Left colon (tissue), 2 donors: ENCODE data around the gene RFTN1. TPM values are rescaled to one million over a fixed set of nuclear protein-coding genes. Genes with fewer than 3 reads are reported as not detected.

Experiments used
- ATAC-seq: fragments of 200-7000 bp; cut with Tn5 transposase; one replicate; pipeline ENCODE4 v1.9.1; 2020; ENCODE audit warnings: mild to moderate bottlenecking, moderate library complexity
- DNase-seq, 2 donors: peaks; one replicate each; pipeline ENCODE4 v3.0.0-alpha.2; 2020
- intact Hi-C, 2 donors: fragments of 100-400 bp; cut with DNase I in 1 of 2; cut with micrococcal nuclease in 1 of 2; formaldehyde crosslinking; loops; one replicate each; pipeline versions ENCODE4 v1.11.2 to v1.14.0; 2022; cut with DNase I, micrococcal nuclease
- total RNA-seq, 2 donors: library from RNA; stranded (reverse); fragmentation: NEBNext Ultra II Directional; extraction: Animal tissue kit (Norgen Biotek cat#: 25700); gene quantifications; one replicate each; pipeline ENCODE4 v1.2.1, GENCODE V29; 2021
- donor health status: DM: no; HTN: no; CAD: no.
- donor health status: DM: yes; HTN: yes; CAD: no.

Gene RFTN1
- total RNA-seq, 2 donors from 2014 or later = 5.3 to 10.0 TPM

DNA sequence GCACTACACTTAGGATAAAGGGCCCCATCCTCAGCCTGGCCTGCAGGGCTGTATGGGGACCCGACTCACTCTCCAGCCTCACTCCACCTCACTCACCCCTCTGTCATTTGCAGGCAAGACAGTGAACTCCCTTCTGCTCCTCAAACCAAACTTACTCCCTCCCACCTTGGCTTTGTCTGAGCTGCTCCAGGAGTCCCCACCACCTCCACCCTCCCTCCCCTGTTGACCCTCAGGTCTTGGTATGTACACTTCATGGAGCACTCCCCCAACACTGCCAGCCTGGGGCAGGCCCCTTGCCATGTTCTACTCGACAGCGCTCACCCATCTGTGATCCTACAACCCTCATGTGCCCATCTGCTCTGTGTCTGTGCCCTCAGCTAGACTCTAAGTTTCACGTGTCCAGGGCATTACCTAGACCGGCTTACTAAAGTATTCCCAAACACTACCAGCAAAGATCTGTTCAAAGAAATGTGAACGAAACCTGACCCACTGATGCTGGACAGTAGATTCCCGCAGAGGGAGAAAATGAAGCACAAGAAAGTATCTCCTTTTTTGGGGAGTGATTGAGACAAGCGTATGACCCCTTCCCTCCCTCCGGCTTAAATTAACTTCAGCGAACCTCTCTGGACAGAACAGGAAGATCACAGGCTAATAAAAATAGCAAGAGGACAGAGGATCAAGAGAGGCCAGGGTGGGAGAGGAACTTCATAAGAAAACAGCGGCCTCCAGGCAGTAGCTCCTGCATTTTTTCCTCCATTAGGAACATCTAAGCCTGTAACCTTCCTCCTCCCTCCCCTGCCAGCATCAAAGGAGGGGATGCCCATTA is 113.2 kb downstream of the RFTN1 start:
- no peak for ATAC-seq
- intact Hi-C loops = no loop called here
- DNase-seq = no peak

- intact Hi-C loops = no loop called here
- DNase-seq = no peak
- no peak for ATAC-seq
Measured at GRCh38 chr3:16399473-16399872, 114.0 kb downstream of the RFTN1 start.

DNA sequence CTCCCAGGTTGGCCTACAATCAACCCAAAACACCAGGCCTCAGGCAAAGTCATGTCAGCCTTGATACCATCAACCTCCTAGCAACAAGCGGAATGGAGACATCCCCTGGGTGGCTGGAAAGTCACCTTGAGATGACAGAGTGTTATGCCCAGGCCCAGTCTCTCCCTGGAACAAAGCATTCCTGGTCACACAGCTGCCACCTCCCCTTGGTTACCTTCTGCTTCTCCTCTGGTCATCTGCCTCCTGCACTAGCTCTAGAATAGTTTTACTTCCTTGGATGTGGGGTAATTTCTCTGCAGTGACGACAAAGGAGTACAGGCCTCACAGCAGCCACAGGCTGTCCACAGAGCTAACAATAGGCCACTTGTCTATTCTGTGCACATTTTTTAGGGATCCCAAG is 114.9 kb downstream of the RFTN1 start:
- no peak for ATAC-seq
- intact Hi-C loops = no loop called here
- no peak for DNase-seq

GRCh38 chr3:16396202-16396601 is 117.3 kb downstream of the RFTN1 start:
- ATAC-seq = no peak
- intact Hi-C loops = no loop called here
- no peak for DNase-seq

DNA sequence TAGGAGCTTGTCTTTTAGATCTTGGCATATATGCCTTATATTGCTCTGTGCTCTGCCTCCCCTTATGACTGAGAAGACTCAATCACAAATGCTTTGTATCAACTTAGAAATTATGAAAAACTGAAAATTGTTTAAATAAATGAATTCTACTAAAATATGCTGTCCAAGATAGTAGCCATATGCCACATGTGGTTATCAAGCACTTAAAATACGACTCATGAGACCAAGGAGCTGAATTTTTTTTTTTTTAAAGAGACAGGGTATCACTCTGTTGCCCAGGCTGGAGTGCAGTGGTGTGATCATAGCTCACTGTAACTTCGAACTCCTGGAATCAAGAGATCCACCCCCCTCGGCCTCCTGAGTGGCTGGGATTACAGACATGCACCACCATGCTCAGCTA is 118.3 kb downstream of the RFTN1 start:
- intact Hi-C loops = no loop called here
- no peak for DNase-seq
- no peak for ATAC-seq

GRCh38 chr3:16394639-16395038 is 118.9 kb downstream of the RFTN1 start:
- intact Hi-C loops = no loop called here
- no peak for ATAC-seq
- no peak for DNase-seq

DNA sequence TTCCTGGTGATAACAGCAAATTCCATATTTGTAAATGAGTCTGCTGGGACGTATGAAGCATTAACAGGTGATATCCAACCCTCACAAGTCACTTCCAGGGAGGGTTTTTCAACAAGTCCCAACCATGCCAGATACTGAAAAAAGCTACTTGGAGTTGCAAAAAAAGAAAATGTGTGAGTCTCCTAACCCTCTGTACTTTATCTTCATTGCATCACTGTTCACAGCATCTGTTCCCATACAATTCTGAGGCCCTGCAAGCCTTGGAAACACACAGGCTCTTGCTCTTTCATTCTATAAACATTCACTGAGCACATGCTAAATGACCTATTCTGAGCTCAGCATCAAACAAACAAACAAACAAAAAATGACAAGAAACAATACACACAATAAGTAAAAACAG is 120.8 kb downstream of the RFTN1 start:
- intact Hi-C loops = no loop called here
- DNase-seq (no peak), ATAC-seq (no peak)

DNA sequence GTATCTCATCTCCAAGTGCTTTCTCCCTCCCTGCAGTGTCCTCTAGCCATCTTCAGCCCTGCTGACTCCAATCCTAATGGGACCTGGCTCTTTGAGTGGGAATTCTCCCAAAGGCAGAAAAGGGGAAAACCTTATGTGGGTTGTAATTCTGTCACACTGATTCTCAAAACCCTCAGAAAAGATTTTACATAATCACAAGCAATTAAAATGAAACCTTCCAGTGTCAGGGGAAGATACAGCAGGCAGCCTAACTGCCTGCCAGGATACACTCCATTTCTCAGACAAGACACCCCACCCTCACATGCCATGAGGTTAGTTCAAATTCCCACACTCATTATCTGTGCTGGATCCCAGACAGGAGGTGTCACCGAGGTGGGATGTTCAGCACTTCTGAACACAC is 121.4 kb downstream of the RFTN1 start:
- ATAC-seq (no peak), DNase-seq (no peak)
- intact Hi-C loops = no loop called here

- no peak for ATAC-seq
- no peak for DNase-seq
- intact Hi-C loops = no loop called here
Measured at GRCh38 chr3:16390581-16390980, 122.9 kb downstream of the RFTN1 start.

- ATAC-seq (no peak), DNase-seq (no peak)
- intact Hi-C loops = no loop called here
Measured at GRCh38 chr3:16388850-16389441, 124.6 kb downstream of the RFTN1 start.

- DNase-seq (no peak), ATAC-seq (no peak)
- intact Hi-C loops = no loop called here
Measured at GRCh38 chr3:16386561-16386960, 126.9 kb downstream of the RFTN1 start.

DNA sequence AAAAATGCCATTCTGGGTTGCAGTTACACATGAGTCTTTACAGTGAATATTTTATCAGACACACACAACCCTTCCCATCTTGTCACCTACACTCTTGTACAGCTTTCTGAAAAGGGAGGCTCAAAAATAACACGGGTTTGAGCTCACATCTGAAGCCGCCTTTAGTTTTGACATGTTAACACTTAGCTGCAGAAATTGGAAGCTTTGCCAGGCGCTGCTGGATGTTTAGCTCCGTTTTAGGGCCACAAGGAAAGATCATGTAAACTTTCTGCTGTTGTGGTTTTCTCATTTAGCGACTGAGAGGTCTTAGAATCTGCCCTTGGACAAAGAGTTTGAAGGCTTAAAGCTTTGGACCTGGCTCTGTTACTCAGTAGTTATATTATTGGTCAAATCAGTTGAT is 128.3 kb downstream of the RFTN1 start:
- ATAC-seq (no peak), DNase-seq (no peak)
- intact Hi-C loops = no loop called here

DNA sequence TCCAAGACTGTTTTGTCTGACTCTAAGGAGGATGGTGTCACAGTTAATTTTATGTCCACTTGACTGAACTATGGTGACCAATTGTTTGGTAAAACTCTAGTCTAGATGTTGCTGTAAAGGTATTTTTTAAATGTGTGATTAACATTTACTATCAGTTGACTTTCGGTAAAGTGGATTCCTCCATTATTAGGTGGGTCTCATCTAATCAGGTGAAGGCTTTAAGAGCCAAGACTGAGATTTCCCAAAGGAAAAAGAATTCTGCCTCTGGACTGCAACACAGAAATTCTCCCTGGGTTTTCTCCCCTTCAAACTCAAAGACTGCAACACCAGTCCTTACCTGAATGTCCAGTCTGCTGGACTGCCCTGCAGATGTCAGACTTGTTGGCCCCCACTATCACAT is 129.6 kb downstream of the RFTN1 start:
- intact Hi-C loops = no loop called here
- ATAC-seq (no peak), DNase-seq (no peak)

DNA sequence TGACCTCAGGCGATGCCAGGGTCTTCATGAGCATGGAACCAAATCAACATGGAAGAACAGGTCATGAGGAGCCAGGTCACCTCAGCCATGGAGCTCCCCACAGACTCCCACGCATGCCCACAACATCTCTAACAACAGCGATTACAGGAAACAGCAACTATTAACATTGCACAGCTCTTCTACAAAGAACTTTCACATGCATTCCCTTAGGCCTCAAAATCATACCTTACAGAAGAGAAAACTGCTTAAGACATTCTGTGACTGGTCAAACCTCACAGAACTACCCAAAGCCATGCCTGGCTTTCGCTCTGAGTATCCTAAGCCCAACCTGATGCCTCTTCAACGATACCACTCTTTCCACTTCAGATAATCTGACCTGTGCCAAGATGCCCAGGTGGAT is 130.7 kb downstream of the RFTN1 start:
- no peak for DNase-seq
- no peak for ATAC-seq
- intact Hi-C loops = no loop called here

DNA sequence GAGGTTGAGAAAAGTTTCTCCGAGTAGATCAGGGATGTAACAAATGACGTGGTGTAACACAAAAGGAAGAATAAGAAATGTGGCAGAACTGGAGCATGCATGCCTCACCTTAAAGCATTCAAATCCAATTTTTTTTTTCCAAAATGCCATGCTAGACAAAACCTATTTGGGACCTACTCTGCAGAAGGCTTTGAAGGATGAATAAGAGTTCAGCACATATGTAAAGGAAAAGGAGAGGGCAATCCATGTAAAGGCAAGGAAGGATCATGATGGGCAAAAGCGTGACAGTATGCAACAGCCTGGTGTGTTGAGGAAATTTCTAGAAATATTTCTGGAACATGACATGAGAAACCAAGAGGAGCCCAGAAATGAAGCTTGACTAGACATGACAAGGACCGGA is 132.1 kb downstream of the RFTN1 start:
- DNase-seq = no peak
- no peak for ATAC-seq
- intact Hi-C loops = no loop called here

- intact Hi-C loops = no loop called here
- no peak for ATAC-seq
- no peak for DNase-seq
Measured at GRCh38 chr3:16380421-16380820, 133.1 kb downstream of the RFTN1 start.

GRCh38 chr3:16379838-16380237 is 133.7 kb downstream of the RFTN1 start:
- intact Hi-C loops = no loop called here
- DNase-seq = no peak
- no peak for ATAC-seq

DNA sequence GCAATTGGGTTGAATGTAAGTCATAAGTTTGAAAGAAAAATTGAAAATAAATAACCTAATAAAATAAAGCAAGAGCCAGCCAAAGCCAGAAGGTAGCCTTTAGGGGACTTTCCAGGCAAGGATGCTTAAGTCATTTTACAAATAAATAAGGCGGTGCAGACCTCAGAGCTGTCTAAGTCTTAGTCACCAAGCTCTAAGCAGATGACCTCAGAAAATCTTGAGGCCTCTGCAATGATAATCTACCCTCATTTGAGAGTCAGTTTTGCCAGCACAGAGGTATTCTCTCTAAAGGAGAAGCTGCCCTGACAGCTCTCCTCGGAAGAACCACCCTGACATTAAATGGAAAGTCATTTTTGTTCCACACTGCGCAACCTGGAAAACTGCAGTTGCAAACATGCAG is 134.6 kb downstream of the RFTN1 start:
- no peak for DNase-seq
- no peak for ATAC-seq
- intact Hi-C loops = no loop called here

GRCh38 chr3:16378415-16378814 is 135.1 kb downstream of the RFTN1 start:
- DNase-seq = no peak
- intact Hi-C loops = no loop called here
- ATAC-seq = no peak

DNA sequence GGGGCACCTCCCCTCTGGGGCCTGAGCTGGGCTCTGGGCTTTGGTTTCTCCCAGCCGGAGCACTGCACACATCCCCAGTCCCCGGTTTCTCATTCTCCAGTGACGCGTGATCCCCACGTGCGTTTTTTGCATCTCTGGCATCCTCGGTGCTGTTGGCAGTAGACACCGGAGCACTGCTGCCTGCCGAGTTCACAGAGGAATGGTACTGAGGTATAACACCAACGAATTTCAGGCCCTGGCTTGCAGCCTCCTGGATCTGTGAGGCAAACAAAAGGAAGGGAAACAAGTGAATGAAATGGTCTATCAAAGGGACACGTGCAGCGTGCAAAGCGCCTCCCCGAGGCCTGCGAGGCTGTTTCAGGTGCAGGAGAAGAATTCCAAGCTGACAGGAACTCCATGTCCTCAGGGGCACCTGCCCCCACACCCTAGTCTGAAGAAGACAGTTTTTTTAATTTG is 135.6 kb downstream of the RFTN1 start:
- ATAC-seq = no peak
- no peak for DNase-seq
- intact Hi-C loops = no loop called here

DNA sequence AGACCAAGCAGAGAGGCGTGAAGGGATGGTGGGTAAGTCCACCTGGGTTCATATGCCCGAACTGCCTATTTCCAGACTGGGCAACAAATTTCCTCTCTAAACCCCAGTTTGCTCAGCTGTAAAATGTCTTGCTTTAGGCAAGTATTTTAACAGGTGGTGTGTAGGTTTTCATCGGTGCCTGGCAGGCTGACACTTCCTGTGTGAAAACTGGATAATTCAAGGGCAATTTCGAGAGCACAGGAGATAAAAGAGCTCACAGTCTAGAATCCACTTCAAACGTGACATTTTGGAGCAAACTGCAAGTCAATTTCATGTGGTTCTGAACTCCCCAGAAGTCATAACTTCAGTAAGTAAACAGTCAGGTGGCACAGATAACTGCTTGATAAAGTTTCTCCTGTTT is 136.3 kb downstream of the RFTN1 start:
- DNase-seq = no peak
- no peak for ATAC-seq
- intact Hi-C loops = no loop called here
